GM19351 (cell line): Measurements from ENCODE around the gene BMP7.

Source experiments
- ATAC-seq: cut with Tn5 transposase; IDR thresholded peaks from one replicate; pipeline ENCODE4 v1.9.1; 2021; ENCODE audit warnings: mild to moderate bottlenecking, moderate library complexity; ENCODE audit not compliant: unreplicated experiment

BMP7 gene

GRCh38 chr20:57214948-57215347 is 51.5 kb downstream of the BMP7 start:
- ATAC-seq = no peak

- no peak for ATAC-seq
Measured at GRCh38 chr20:57214427-57214826, 52.0 kb downstream of the BMP7 start.

- no peak for ATAC-seq
Measured at GRCh38 chr20:57213924-57214323, 52.5 kb downstream of the BMP7 start.

- no peak for ATAC-seq
Measured at GRCh38 chr20:57213291-57213690, 53.1 kb downstream of the BMP7 start.

- ATAC-seq = no peak
Measured at GRCh38 chr20:57212534-57213276, 53.7 kb downstream of the BMP7 start.

- no peak for ATAC-seq
Measured at GRCh38 chr20:57211908-57212533, 54.4 kb downstream of the BMP7 start.

GRCh38 chr20:57211406-57211805 is 55.0 kb downstream of the BMP7 start:
- ATAC-seq = no peak

- ATAC-seq = no peak
Measured at GRCh38 chr20:57210911-57211280, 55.5 kb downstream of the BMP7 start.

GRCh38 chr20:57210054-57210910 is 56.2 kb downstream of the BMP7 start:
- no peak for ATAC-seq

- ATAC-seq = no peak
Measured at GRCh38 chr20:57209413-57209812, 57.0 kb downstream of the BMP7 start.

- ATAC-seq = no peak
Measured at GRCh38 chr20:57208198-57208597, 58.2 kb downstream of the BMP7 start.

GRCh38 chr20:57207251-57207650 is 59.2 kb downstream of the BMP7 start:
- ATAC-seq = no peak

GRCh38 chr20:57205606-57206219 is 60.7 kb downstream of the BMP7 start:
- no peak for ATAC-seq

- ATAC-seq = no peak
Measured at GRCh38 chr20:57203986-57204385, 62.5 kb downstream of the BMP7 start.

GRCh38 chr20:57203204-57203603 is 63.2 kb downstream of the BMP7 start:
- no peak for ATAC-seq

- no peak for ATAC-seq
Measured at GRCh38 chr20:57202309-57202708, 64.1 kb downstream of the BMP7 start.

- ATAC-seq = no peak
Measured at GRCh38 chr20:57200882-57201695, 65.4 kb downstream of the BMP7 start.

GRCh38 chr20:57199656-57200405 is 66.6 kb downstream of the BMP7 start:
- ATAC-seq = no peak

- ATAC-seq = no peak
Measured at GRCh38 chr20:57198132-57199072, 68.0 kb downstream of the BMP7 start.
